Ishikawa (cell line): ENCODE results near the gene STK26.

Source experiments
- CEBPB ChIP-seq: IDR thresholded peaks from 2 replicates; pipeline ENCODE4 v1.6.1; 2012
- CREB1 ChIP-seq: IDR thresholded peaks from 2 replicates; pipeline ENCODE4 v1.6.1; 2012; ENCODE audit warnings: low read depth
- EGR1 ChIP-seq: IDR thresholded peaks from 2 replicates; pipeline ENCODE4 v1.6.1; 2012
- EP300 ChIP-seq: IDR thresholded peaks from 2 replicates; pipeline ENCODE4 v1.6.1; 2012; ENCODE audit warnings: borderline replicate concordance
- FOXM1 ChIP-seq: IDR thresholded peaks from 2 replicates; pipeline ENCODE4 v1.6.1; 2012; ENCODE audit warnings: low read depth, borderline replicate concordance
- MAX ChIP-seq: IDR thresholded peaks from 2 replicates; pipeline ENCODE4 v1.6.1; 2012
- NFIC ChIP-seq: IDR thresholded peaks from 2 replicates; pipeline ENCODE4 v1.6.1; 2012
- RAD21 ChIP-seq: IDR thresholded peaks from 2 replicates; pipeline ENCODE4 v1.6.1; 2012; ENCODE audit warnings: low read depth
- REST ChIP-seq: IDR thresholded peaks from 2 replicates; pipeline ENCODE4 v1.6.1; 2012; ENCODE audit warnings: low read depth, mild to moderate bottlenecking
- TAF1 ChIP-seq: IDR thresholded peaks from 2 replicates; pipeline ENCODE4 v1.6.1; 2012; ENCODE audit warnings: low read depth, mild to moderate bottlenecking
- TCF12 ChIP-seq: IDR thresholded peaks from 2 replicates; pipeline ENCODE4 v1.6.1; 2012; ENCODE audit warnings: low read depth
- TEAD4 ChIP-seq: IDR thresholded peaks from 2 replicates; pipeline ENCODE4 v1.6.1; 2012
- USF1 ChIP-seq: IDR thresholded peaks from 2 replicates; pipeline ENCODE4 v1.6.1; 2012
- YY1 ChIP-seq: IDR thresholded peaks from 2 replicates; pipeline ENCODE4 v1.6.1; 2012; ENCODE audit warnings: low read depth
- ZBTB7A ChIP-seq: IDR thresholded peaks from 2 replicates; pipeline ENCODE4 v1.6.1; 2012; ENCODE audit warnings: low read depth

STK26 gene

GRCh38 chrX:132037479-132037993, 14.4 kb downstream of the STK26 start:
- no peak for TF ChIP-seq CREB1
- no peak for TF ChIP-seq ZBTB7A
- TF ChIP-seq MAX = no peak
- TF ChIP-seq TCF12 = no peak
- no peak for TF ChIP-seq USF1
- no peak for TF ChIP-seq FOXM1
- no peak for TF ChIP-seq YY1
- no peak for TF ChIP-seq CEBPB
- TF ChIP-seq EGR1 = no peak
- no peak for TF ChIP-seq EP300
- TF ChIP-seq NFIC = no peak
- no peak for TF ChIP-seq REST
- TF ChIP-seq TEAD4 = no peak

- TF ChIP-seq TAF1 = no peak
- no peak for TF ChIP-seq CEBPB
- TF ChIP-seq USF1 = no peak
- TF ChIP-seq EGR1 = no peak
- TF ChIP-seq TCF12 = no peak
Observed at GRCh38 chrX:132040066-132040465, 17.0 kb downstream of the STK26 start.

- TF ChIP-seq REST = no peak
- no peak for TF ChIP-seq YY1
- no peak for TF ChIP-seq TAF1
- TF ChIP-seq CREB1 = no peak
- no peak for TF ChIP-seq MAX
- TF ChIP-seq CEBPB = no peak
Observed at GRCh38 chrX:132041015-132041414, 17.9 kb downstream of the STK26 start.

- no peak for TF ChIP-seq ZBTB7A
Observed at GRCh38 chrX:132043977-132044376, 20.9 kb downstream of the STK26 start.

- TF ChIP-seq TAF1 (no peak), RAD21 (no peak), TEAD4 (no peak), ZBTB7A (no peak), CEBPB (no peak), REST (no peak), USF1 (no peak), NFIC (no peak), EGR1 (no peak), EP300 (no peak), FOXM1 (no peak), YY1 (no peak)
Observed at GRCh38 chrX:132044953-132045352, 21.9 kb downstream of the STK26 start.
